BLaER1 (cell line): ENCODE results near the gene PPARGC1A.

Experiments used
- H3K27ac ChIP-seq: shearing (Covaris generic); formaldehyde crosslinking; 2 replicates; pipeline ENCODE4 v1.8.1; 2022
- H3K27me3 ChIP-seq: shearing (Covaris generic); formaldehyde crosslinking; 2 replicates; pipeline ENCODE4 v1.8.1; 2022
- H3K36me3 ChIP-seq: shearing (Covaris generic); formaldehyde crosslinking; 2 replicates; pipeline ENCODE4 v1.8.1; 2022
- H3K4me1 ChIP-seq: shearing (Covaris generic); formaldehyde crosslinking; 2 replicates; pipeline ENCODE4 v1.8.1; 2022
- H3K4me2 ChIP-seq: shearing (Covaris generic); formaldehyde crosslinking; 2 replicates; pipeline ENCODE4 v1.8.1; 2022
- H3K4me3 ChIP-seq: shearing (Covaris generic); formaldehyde crosslinking; 2 replicates; pipeline ENCODE4 v1.8.1; 2022
- H3K9ac ChIP-seq: shearing (Covaris generic); formaldehyde crosslinking; 2 replicates; pipeline ENCODE4 v1.8.1; 2022
- H3K9me3 ChIP-seq: shearing (Covaris generic); formaldehyde crosslinking; 2 replicates; pipeline ENCODE4 v1.8.1; 2022
- H4K20me1 ChIP-seq: shearing (Covaris generic); formaldehyde crosslinking; 2 replicates; pipeline ENCODE4 v1.8.1; 2022
- Cebpa-rat ChIP-seq: shearing (Covaris generic); IDR thresholded peaks from 2 replicates; pipeline ENCODE4 v1.8.1; 2022

Gene PPARGC1A

GRCh38 chr4:23881674-23882337 lies 8.0 kb downstream of the PPARGC1A start:
- no peak for TF ChIP-seq Cebpa-rat
- Histone ChIP-seq H3K4me2 (no peak overlapping the region), H3K27me3 (no peaks in the 10 kb centered on the region), H3K27ac (no peak overlapping the region), H3K9ac (no peak overlapping the region), H4K20me1 (no peaks in the 10 kb centered on the region), H3K36me3 (no peaks in the 10 kb centered on the region), H3K9me3 (no peaks in the 10 kb centered on the region), H3K4me1 (no peaks in the 10 kb centered on the region), H3K4me3 (no peak overlapping the region)

DNA sequence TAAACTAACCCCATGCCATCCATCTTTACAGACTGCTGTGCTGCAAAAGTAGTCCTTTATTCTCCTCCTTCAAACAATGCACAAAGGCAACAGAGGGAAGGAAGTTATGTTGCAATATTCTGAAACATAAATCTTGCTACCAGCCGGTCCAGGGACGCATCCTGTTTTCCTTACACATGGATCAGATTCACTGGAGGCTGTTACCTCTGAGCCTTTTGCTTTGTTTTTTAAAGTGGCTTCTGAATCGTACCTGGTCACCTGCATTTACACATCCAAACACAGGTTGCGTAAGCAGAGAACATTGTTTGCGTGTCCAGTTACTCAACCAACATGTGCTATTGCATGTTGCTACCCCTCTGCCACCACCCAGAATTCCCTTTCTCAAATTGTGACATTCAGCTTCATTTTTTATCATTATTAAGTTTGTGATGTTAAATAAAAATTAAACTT lies 8.8 kb downstream of the PPARGC1A start:
- no peak overlapping the region for H3K4me2 ChIP-seq
- no peak overlapping the region for H3K4me3 ChIP-seq
- no peaks in the 10 kb centered on the region for H3K27me3 ChIP-seq
- H3K9ac ChIP-seq, result no peak overlapping the region
- no peaks in the 10 kb centered on the region for H3K4me1 ChIP-seq
- H3K9me3 ChIP-seq, result no peaks in the 10 kb centered on the region
- no peak overlapping the region for H3K27ac ChIP-seq
- no peak for TF ChIP-seq Cebpa-rat
- no peaks in the 10 kb centered on the region for H3K36me3 ChIP-seq
- no peaks in the 10 kb centered on the region for H4K20me1 ChIP-seq

GRCh38 chr4:23878912-23879732 lies 10.7 kb downstream of the PPARGC1A start:
- Histone ChIP-seq H4K20me1 (no peaks in the 10 kb centered on the region), H3K9me3 (no peaks in the 10 kb centered on the region), H3K36me3 (no peaks in the 10 kb centered on the region), H3K4me3 (no peak overlapping the region), H3K9ac (no peak overlapping the region), H3K4me2 (no peak overlapping the region), H3K4me1 (no peaks in the 10 kb centered on the region), H3K27ac (no peak overlapping the region), H3K27me3 (no peaks in the 10 kb centered on the region)
- TF ChIP-seq Cebpa-rat, result no peak

- Histone ChIP-seq H3K9ac (no peak overlapping the region), H3K4me2 (no peak overlapping the region), H3K9me3 (no peaks in the 10 kb centered on the region), H3K27me3 (no peaks in the 10 kb centered on the region), H3K27ac (no peak overlapping the region), H3K4me1 (no peaks in the 10 kb centered on the region), H3K36me3 (no peaks in the 10 kb centered on the region), H3K4me3 (no peak overlapping the region), H4K20me1 (no peaks in the 10 kb centered on the region)
- no peak for TF ChIP-seq Cebpa-rat
Measured at GRCh38 chr4:23878246-23878891, 11.5 kb downstream of the PPARGC1A start.

DNA sequence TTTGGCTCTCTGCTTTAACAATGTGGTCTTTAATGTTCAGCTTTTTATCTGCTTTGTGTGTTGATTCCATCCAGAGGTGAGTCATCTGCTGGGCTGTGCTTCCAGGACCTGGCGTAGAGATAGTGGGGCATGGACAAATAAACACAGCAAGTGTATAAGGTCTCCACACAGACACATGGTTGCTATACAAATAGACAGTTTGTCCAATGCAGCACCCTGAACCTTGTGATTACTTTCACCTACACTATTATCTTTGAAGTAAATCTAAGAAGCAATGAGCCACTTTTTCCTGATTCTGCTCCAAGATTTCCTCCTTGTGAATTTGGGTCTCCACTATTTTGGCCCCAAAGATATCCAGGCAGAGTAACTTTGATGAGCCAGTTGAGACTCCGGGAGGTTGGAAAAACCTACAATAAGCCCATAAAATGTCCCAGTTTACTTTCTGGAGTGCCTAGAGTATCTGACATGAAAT lies 12.1 kb downstream of the PPARGC1A start:
- H3K4me1 ChIP-seq, result no peaks in the 10 kb centered on the region

GRCh38 chr4:23876418-23877089 lies 13.3 kb downstream of the PPARGC1A start:
- no peaks in the 10 kb centered on the region for H3K4me1 ChIP-seq
- no peaks in the 10 kb centered on the region for H4K20me1 ChIP-seq
- TF ChIP-seq Cebpa-rat, result no peak
- H3K27ac ChIP-seq, result no peak overlapping the region
- no peaks in the 10 kb centered on the region for H3K9me3 ChIP-seq
- no peaks in the 10 kb centered on the region for H3K27me3 ChIP-seq
- no peaks in the 10 kb centered on the region for H3K36me3 ChIP-seq
- H3K4me2 ChIP-seq, result peak overlapping the region; percentile 5; the same call in 1 of the 2 replicates
- H3K4me3 ChIP-seq, result no peak overlapping the region
- H3K9ac ChIP-seq, result no peak overlapping the region

More for the DNA sequence above, 12.1 kb downstream of the PPARGC1A start:
- no peak overlapping the region for H3K4me3 ChIP-seq
- H4K20me1 ChIP-seq, result no peaks in the 10 kb centered on the region
- H3K36me3 ChIP-seq, result no peaks in the 10 kb centered on the region
- H3K4me2 ChIP-seq, result no peak overlapping the region
- H3K9ac ChIP-seq, result no peak overlapping the region
- H3K9me3 ChIP-seq, result no peaks in the 10 kb centered on the region
- H3K27me3 ChIP-seq, result no peaks in the 10 kb centered on the region
- no peak for TF ChIP-seq Cebpa-rat
- no peak overlapping the region for H3K27ac ChIP-seq

DNA sequence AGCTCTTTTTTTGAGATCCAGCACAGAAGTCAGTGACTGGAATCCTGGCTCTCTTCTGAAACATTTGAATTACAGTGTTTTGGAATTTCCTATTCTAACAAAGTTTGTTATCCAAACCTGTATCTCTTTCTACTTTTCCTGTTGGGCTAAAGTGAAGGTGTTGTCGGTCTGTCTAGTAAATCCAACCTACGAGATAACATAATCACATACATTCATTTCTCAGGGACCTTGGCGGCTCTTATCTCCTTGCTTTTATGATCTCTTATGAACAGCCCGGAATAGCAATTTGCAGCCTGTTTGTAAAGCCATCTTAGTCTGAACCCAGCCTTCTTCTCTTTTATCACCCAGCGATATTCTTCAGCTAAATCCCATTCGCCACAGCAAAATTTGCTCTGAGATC lies 14.5 kb downstream of the PPARGC1A start:
- Histone ChIP-seq H3K4me3 (no peak overlapping the region), H3K4me1 (no peaks in the 10 kb centered on the region), H3K9me3 (no peaks in the 10 kb centered on the region), H3K4me2 (no peak overlapping the region), H4K20me1 (no peaks in the 10 kb centered on the region), H3K9ac (no peak overlapping the region), H3K36me3 (no peaks in the 10 kb centered on the region), H3K27me3 (no peaks in the 10 kb centered on the region), H3K27ac (no peak overlapping the region)
- no peak for TF ChIP-seq Cebpa-rat

DNA sequence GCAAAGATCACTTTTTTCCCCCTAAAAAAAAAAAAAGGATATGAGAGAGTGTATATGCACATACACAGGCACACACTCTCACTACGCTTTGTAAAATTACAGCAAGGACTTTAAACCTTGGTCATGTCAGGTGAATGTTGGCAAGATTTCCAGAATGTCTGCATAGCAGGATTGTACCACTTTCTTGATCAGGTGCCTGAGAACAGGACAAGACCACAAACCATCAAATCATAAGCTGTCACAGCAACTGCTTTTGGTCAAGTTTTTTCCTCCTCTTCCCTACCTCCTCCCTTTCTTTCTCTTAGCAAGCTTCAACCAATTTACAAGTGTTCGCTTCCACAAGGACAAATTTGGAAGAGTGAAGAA lies 15.3 kb downstream of the PPARGC1A start:
- H3K9me3 ChIP-seq, result no peaks in the 10 kb centered on the region
- no peaks in the 10 kb centered on the region for H3K27me3 ChIP-seq
- TF ChIP-seq Cebpa-rat, result no peak
- H3K9ac ChIP-seq, result no peak overlapping the region
- no peak overlapping the region for H3K4me3 ChIP-seq
- no peaks in the 10 kb centered on the region for H4K20me1 ChIP-seq
- no peak overlapping the region for H3K4me2 ChIP-seq
- H3K27ac ChIP-seq, result no peak overlapping the region
- no peaks in the 10 kb centered on the region for H3K4me1 ChIP-seq
- H3K36me3 ChIP-seq, result no peaks in the 10 kb centered on the region

DNA sequence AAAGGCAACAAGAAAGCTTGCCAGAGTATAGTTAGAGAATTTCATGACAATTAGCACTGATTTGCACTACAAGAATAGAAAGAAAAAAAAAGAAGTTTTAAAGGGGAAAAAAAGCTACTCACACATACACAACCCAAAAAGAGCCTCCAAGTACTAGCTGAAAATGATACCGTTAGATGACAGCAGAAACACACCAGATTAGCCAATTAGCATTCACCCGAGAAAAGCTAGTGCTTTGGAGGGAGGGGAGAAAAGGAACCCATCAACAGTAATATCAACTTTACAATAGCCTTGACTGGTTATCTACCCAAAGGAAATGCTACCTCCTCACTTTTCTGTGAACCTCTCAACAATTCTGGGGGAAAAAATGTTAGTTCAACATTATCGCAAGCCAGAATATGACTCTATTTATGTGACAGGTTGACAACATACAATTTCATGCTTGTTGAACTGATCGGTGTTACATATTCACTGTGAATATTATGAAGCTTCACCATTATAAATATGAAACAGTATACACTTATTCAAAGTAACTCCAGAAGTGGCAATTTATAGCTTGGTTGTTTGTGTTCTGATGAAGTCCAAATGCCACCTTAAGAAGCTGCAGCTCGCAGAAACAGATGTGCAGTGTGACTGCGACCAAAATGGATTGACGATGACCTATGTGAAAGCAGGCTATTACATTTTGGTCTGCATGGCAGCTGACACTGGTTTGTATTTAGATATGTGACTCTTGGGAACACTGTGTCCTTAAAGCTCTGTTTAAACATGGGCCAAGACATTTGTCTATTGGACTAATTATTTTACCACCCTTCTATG lies 15.9 kb downstream of the PPARGC1A start:
- Histone ChIP-seq H3K4me1 (no peaks in the 10 kb centered on the region), H3K9ac (no peak overlapping the region), H3K36me3 (no peaks in the 10 kb centered on the region), H3K4me2 (no peak overlapping the region), H3K9me3 (no peaks in the 10 kb centered on the region), H3K4me3 (no peak overlapping the region), H3K27me3 (no peaks in the 10 kb centered on the region), H3K27ac (no peak overlapping the region), H4K20me1 (no peaks in the 10 kb centered on the region)
- TF ChIP-seq Cebpa-rat, result no peak
